Body of pancreas (tissue), 4 donors: ENCODE data around the gene PTTG1IP. TPM values are rescaled to one million over a fixed set of nuclear protein-coding genes. Genes with fewer than 3 reads are reported as not detected.

Experiments
- ATAC-seq: fragments of 150-250 bp; one replicate; pipeline ENCODE4 v1.9.1; 2016
- DNase-seq, 4 donors: peaks; one replicate each; pipeline ENCODE4 v3.0.0-alpha.2; 2019
- H3K27ac ChIP-seq, 4 donors: fragments of 200-600 bp; sonication (generic); 1 replicate in 3 of 4; 2 replicates in 1 of 4; pipeline versions ENCODE4 v1.5.1 to v1.6.1; 2016 to 2019; ENCODE audit warnings: mild to moderate bottlenecking in 1 of 4, mixed read lengths in 1 of 4, moderate library complexity in 1 of 4
- H3K27me3 ChIP-seq, 2 donors: fragments of 200-600 bp; sonication (generic); one replicate each; pipeline ENCODE4 v1.6.0; 2016; ENCODE audit warnings: mild to moderate bottlenecking in 1 of 2
- H3K36me3 ChIP-seq, 2 donors: fragments of 200-600 bp; sonication (generic); replicated peaks in 1 of 2; 2 replicates each; pipeline ENCODE4 v1.5.1; 2016; ENCODE audit warnings: low read depth in 2 of 2; ENCODE audit not compliant: insufficient read depth in 1 of 2
- H3K4me1 ChIP-seq: fragments of 200-600 bp; sonication (generic); one replicate; pipeline ENCODE4 v1.6.0; 2016
- H3K4me3 ChIP-seq, 2 donors: fragments of 200-600 bp; sonication (generic); 1 replicate in 1 of 2; 2 replicates in 1 of 2; pipeline ENCODE4 v1.5.1; 2016 to 2019
- H3K9me3 ChIP-seq, 3 donors: fragments of 200-600 bp; sonication (generic); 1 replicate in 2 of 3; 2 replicates in 1 of 3; pipeline ENCODE4 v1.5.1; 2016
- CTCF ChIP-seq, 7 experiments: fragments of 450-650 bp in 4 of 7; fragments of 200-600 bp in 3 of 7; sonication (generic) in 3 of 7; IDR thresholded peaks; one replicate each; pipeline ENCODE4 v1.5.1; 2016 to 2019; ENCODE audit warnings: antibody characterized with exemption in 7 of 7
- POLR2A ChIP-seq, 3 donors: fragments of 450-650 bp; IDR thresholded peaks; one replicate each; pipeline ENCODE4 v1.6.1; 2016; ENCODE audit warnings: antibody characterized with exemption in 3 of 3, mild to moderate bottlenecking in 2 of 3
- WGBS, 2 donors: methylation state at CpG; one replicate each; pipeline ENCODE4 v1.1.5; 2017; 5-methylcytosine and 5-hydroxymethylcytosine counted together
- intact Hi-C: fragments of 100-400 bp; cut with DNase I; formaldehyde crosslinking; loops from one replicate; pipeline ENCODE4 v1.15.1; 2023
- total RNA-seq, 2 donors: library from RNA; depleted of rRNA; stranded (reverse); fragments of >200 nt; gene quantifications; one replicate each; pipeline ENCODE4 v1.1.0, GENCODE V29; 2016

PTTG1IP gene
- total RNA-seq, 2 donors from 2014 or later = 71.5 to 106 TPM

DNA sequence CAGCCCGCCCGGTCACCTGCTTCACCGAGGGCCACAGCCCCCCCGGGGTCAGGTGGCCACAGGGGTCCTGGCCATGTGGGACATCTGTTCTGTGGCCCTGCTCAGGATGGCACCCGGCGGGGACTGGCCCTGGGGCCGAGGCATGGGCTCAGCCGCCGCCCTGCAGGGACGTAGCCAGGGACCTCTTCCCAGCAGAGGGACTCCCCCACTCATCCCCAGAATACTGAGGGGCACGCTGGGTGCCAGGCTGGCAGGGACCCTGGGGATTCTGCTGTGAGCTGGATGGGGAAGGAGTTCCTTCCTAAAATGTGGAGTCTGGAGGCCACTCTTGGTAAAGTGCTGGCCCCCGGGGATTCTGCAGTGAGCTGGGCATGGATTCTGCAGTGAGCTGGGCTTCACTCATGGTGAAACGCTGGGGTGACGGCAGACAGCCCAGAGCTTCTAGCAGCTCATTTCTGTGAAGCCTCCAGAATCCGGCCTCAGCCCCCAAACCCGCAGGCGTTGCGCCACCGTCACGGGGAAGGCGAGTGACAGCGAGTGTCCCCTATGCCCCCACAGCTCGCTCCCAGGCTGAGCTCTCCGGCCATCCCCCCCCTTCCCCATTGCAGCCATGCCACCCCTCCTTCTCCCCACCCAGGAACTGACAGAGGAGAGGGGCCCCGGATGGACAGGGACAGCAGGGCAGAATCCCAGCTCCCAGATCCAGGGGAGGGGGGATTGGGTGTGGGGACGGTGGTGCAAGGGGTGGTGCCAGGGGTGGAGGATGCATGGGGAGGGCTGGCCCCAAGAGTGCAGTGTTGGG is 45.8 kb upstream of the PTTG1IP start:
- H3K4me3 ChIP-seq = no peak overlapping the region
- no peak for ATAC-seq

DNA sequence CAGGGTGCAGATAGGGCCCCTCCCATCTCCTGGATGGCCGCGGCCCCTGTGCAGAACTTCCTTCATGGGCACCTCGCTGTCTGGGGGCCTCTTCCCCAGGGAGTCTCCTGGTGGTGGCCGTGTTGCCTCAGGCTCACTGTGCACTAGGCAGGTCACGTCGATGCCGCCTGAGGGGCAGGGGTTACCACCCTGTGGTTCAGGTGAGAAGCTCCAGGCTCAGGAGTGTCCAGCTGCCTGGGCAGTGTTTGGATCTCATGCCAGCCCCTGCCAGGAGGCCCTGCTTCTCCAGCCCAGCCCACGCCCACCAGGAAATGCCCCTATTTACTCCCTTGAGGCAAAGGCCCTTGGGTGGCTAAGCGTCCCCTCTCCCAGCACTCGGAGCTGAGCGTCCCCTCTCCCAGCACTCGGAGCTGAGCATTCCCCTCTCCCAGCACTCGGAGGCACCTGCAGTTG is 45.1 kb upstream of the PTTG1IP start:
- Histone ChIP-seq H3K27me3 (peaks cover 0 to 3% of the 10 kb centered on the region in 2 donors), H3K9me3 (no peaks in the 10 kb centered on the region), H3K27ac (no peak overlapping the region), H3K4me1 (no peaks in the 10 kb centered on the region), H3K4me3 (no peak overlapping the region), H3K36me3 (no peaks in the 10 kb centered on the region)
- 37 to 39% methylated on average over 7 to 12 of the region's 13 CpGs for WGBS, 2 donors
- DNase-seq (no peak), ATAC-seq (peak; percentile 18)
- intact Hi-C loops = no loop called here
- no peak for TF ChIP-seq POLR2A (IDR thresholded peaks at IDR 0.05)
- no peak for TF ChIP-seq CTCF (IDR thresholded peaks at IDR 0.05)

More for the DNA sequence above, 45.8 kb upstream of the PTTG1IP start:
- intact Hi-C loops = no loop called here
- 33 to 39% methylated on average over 12 to 21 of the region's 26 CpGs for WGBS, 2 donors
- H3K4me1 ChIP-seq = no peaks in the 10 kb centered on the region
- H3K27ac ChIP-seq = no peak overlapping the region
- H3K27me3 ChIP-seq = peaks cover 0 to 3% of the 10 kb centered on the region in 2 donors
- no peaks in the 10 kb centered on the region for H3K36me3 ChIP-seq
- TF ChIP-seq POLR2A (IDR thresholded peaks at IDR 0.05) (no peak), CTCF (IDR thresholded peaks at IDR 0.05) (no peak)
- no peaks in the 10 kb centered on the region for H3K9me3 ChIP-seq
- DNase-seq = peak in 1 of 4 donors; percentile 30

GRCh38 chr21:44918107-44918470 is 44.6 kb upstream of the PTTG1IP start:
- Histone ChIP-seq H3K4me3 (no peak overlapping the region), H3K27me3 (peaks cover 0 to 3% of the 10 kb centered on the region in 2 donors), H3K4me1 (no peaks in the 10 kb centered on the region), H3K36me3 (no peaks in the 10 kb centered on the region), H3K27ac (no peak overlapping the region), H3K9me3 (no peaks in the 10 kb centered on the region)
- intact Hi-C loops = no loop called here
- DNase-seq (no peak), ATAC-seq (no peak)
- TF ChIP-seq POLR2A (IDR thresholded peaks at IDR 0.05) = no peak
- TF ChIP-seq CTCF (IDR thresholded peaks at IDR 0.05) = no peak
- 49% methylated on average over 12 of the region's 12 CpGs; no CpG with 5 or more reads in 1 of the 2 donors for WGBS, 2 donors

DNA sequence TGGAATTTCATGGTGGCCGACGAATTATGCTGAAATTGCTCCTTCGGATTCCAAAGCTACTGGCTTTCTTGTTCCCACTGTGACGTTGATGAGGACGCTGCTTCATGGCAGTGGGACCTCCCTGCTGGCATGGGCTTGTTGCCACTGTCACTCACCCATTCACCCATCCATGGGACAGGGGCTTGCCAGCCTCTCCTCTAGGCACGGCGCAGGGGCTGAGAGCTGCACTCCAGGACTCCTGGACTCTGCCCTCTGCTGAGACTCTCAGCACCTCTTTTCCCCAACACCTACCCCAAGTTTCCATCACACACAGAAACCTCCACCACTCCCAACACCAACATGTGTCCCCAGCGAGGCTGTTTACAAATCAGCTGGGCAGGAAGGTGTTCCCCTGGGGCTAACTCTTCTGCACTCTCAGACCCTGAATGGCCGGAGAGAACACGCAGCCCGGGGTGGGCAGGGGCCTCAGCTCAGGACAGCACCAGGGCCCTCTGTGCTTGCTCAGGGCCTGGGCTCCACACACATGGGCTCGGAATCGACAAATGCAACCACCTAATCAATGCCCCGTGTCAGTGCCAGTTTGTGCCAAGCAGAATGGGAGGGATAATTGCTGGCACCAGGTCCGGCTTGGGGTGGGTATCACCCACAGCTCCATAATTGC is 44.1 kb upstream of the PTTG1IP start:
- WGBS, 2 donors = 62 to 73% methylated on average over 12 to 15 of the region's 15 CpGs
- H3K27ac ChIP-seq = no peak overlapping the region
- H3K4me3 ChIP-seq = no peak overlapping the region
- intact Hi-C loops = no loop called here
- no peaks in the 10 kb centered on the region for H3K4me1 ChIP-seq
- H3K36me3 ChIP-seq = no peaks in the 10 kb centered on the region
- DNase-seq = no peak
- H3K9me3 ChIP-seq = no peaks in the 10 kb centered on the region
- no peak for TF ChIP-seq POLR2A (IDR thresholded peaks at IDR 0.05)
- TF ChIP-seq CTCF (IDR thresholded peaks at IDR 0.05) = no peak
- peaks cover 0 to 3% of the 10 kb centered on the region in 2 donors for H3K27me3 ChIP-seq
- no peak for ATAC-seq
